Measurements from ENCODE around the gene HCN1.
"Not testable (repeated sequence)": the region's sequence is repeated elsewhere in the genome, so short reads cannot be mapped to it uniquely, and the experiment has no call there.

HCN1 gene

GRCh38 chr5:45355189-45355992, 340.8 kb downstream of the HCN1 start:
- no peak for TF ChIP-seq CTCF (conservative IDR thresholded peaks at IDR 0.05; ENCODE audit: control insufficient read depth, insufficient read depth, low read depth, low read length)
- DNase-seq (ENCODE audit: low read depth) = no peak
- no peak overlapping the region for H3K4me3 ChIP-seq (ENCODE audit: control insufficient read depth, low read depth, low read length)

GRCh38 chr5:45336464-45336863, 359.7 kb downstream of the HCN1 start:
- no peak overlapping the region for H3K4me3 ChIP-seq (ENCODE audit: control insufficient read depth, low read depth, low read length)
- no peak for DNase-seq (ENCODE audit: low read depth)
- no peak for TF ChIP-seq CTCF (conservative IDR thresholded peaks at IDR 0.05; ENCODE audit: control insufficient read depth, insufficient read depth, low read depth, low read length)

GRCh38 chr5:45335978-45336377, 360.2 kb downstream of the HCN1 start:
- no peak for TF ChIP-seq CTCF (conservative IDR thresholded peaks at IDR 0.05; ENCODE audit: control insufficient read depth, insufficient read depth, low read depth, low read length)
- H3K4me3 ChIP-seq (ENCODE audit: control insufficient read depth, low read depth, low read length) = no peak overlapping the region
- DNase-seq (ENCODE audit: low read depth) = no peak

GRCh38 chr5:45335346-45335745, 360.8 kb downstream of the HCN1 start:
- no peak for TF ChIP-seq CTCF (conservative IDR thresholded peaks at IDR 0.05; ENCODE audit: control insufficient read depth, insufficient read depth, low read depth, low read length)
- DNase-seq (ENCODE audit: low read depth) = no peak

GRCh38 chr5:45334939-45335338, 361.2 kb downstream of the HCN1 start:
- H3K4me3 ChIP-seq (ENCODE audit: control insufficient read depth, low read depth, low read length) = no peak overlapping the region
- no peak for TF ChIP-seq CTCF (conservative IDR thresholded peaks at IDR 0.05; ENCODE audit: control insufficient read depth, insufficient read depth, low read depth, low read length)
- DNase-seq (ENCODE audit: low read depth) = no peak

More at GRCh38 chr5:45335346-45335745, 360.8 kb downstream of the HCN1 start:
- H3K4me3 ChIP-seq (ENCODE audit: control insufficient read depth, low read depth, low read length) = no peak overlapping the region

- not testable (repeated sequence) for DNase-seq (ENCODE audit: low read depth); H3K4me3 ChIP-seq (ENCODE audit: control insufficient read depth, low read depth, low read length)
Observed at GRCh38 chr5:45312627-45313026, 383.6 kb downstream of the HCN1 start.

- TF ChIP-seq CTCF (conservative IDR thresholded peaks at IDR 0.05; ENCODE audit: control insufficient read depth, insufficient read depth, low read depth, low read length) = no peak
- no peak overlapping the region for H3K4me3 ChIP-seq (ENCODE audit: control insufficient read depth, low read depth, low read length)
- no peak for DNase-seq (ENCODE audit: low read depth)
Observed at GRCh38 chr5:45295231-45295630, 400.9 kb downstream of the HCN1 start.
